ENCODE measurements around the gene FLOT2. TPM values are rescaled to one million over a fixed set of nuclear protein-coding genes. Genes with fewer than 3 reads are reported as not detected.
"Not testable (repeated sequence)": the region's sequence is repeated elsewhere in the genome, so short reads cannot be mapped to it uniquely, and the experiment has no call there.

FLOT2 gene
- total RNA-seq, 4 donors from 2014 or later = 21.7 to 53.6 (median 41.9) TPM

DNA sequence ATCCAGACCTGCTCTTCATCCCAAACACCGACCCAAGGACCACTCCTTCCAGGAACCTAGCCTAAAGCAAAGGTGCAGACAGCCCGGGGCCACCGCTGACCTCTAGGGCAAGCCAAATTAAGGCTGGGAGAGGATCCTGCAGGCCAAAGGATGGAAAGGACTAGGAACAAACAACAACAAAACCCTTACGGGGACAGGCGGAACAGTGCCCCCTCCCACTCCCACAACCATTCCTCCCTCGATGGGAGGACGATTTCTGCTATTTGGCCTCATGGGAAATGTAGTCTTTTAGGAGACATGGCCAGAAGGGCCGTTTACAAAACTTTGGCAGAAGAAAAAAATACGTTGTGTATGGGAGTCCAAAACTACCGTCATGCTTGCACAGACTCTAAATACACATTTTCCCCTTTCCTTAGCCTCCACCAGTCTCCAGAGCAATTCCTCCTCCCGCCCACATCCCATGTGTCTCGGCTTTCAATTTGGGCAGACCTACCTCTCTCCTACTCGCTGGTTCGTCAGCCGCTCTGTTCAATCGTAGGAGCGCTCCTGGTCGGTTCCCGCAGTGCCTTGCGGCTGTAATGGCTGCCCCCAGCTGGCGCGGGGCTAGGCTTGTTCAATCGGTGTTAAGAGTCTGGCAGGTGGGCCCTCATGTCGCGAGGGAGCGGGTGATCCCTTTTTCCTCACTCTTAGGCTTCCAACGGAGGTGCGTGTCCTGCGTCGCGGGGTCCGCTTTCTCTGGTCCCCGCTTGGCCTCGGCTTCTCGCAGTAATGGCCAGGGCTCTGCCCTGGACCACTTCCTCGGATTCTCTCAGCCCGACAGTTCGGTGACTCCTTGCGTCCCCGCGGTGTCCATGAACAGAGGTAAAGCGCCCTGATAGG is 42.8 kb downstream of the FLOT2 start, which contains the start of gene ERAL1:
ERAL1 (plus strand) TSS at position 560 of the 879 bp plus-strand sequence; CDS start at position 579, 19 bp downstream.
- Histone ChIP-seq H3K27me3 (no peaks in the 10 kb centered on the region), H3K27ac (peak within 1 kb of the TSS; percentile 42 to 78 (median 56)), H3K36me3 (peaks cover 0 to 24% (median 0%) of the 10 kb centered on the region in 3 donors), H3K4me1 (peaks cover 0 to 16% (median 4%) of the 10 kb centered on the region in 4 donors), H3K9me3 (no peaks in the 10 kb centered on the region), H3K4me3 (peak within 1 kb of the TSS; percentile 58 to 73 (median 63))
- peak; percentile 83 to 93 (median 87) for DNase-seq
- TF ChIP-seq, protein P1, sequence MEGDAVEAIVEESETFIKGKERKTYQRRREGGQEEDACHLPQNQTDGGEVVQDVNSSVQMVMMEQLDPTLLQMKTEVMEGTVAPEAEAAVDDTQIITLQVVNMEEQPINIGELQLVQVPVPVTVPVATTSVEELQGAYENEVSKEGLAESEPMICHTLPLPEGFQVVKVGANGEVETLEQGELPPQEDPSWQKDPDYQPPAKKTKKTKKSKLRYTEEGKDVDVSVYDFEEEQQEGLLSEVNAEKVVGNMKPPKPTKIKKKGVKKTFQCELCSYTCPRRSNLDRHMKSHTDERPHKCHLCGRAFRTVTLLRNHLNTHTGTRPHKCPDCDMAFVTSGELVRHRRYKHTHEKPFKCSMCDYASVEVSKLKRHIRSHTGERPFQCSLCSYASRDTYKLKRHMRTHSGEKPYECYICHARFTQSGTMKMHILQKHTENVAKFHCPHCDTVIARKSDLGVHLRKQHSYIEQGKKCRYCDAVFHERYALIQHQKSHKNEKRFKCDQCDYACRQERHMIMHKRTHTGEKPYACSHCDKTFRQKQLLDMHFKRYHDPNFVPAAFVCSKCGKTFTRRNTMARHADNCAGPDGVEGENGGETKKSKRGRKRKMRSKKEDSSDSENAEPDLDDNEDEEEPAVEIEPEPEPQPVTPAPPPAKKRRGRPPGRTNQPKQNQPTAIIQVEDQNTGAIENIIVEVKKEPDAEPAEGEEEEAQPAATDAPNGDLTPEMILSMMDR (IDR thresholded peaks at IDR 0.05) = peak in 1 of 6 experiments; percentile 2
- peak; percentile 39 to 48 for TF ChIP-seq POLR2A (IDR thresholded peaks at IDR 0.05)

GRCh38 chr17:28853295-28853694 is 44.2 kb downstream of the FLOT2 start:
- Histone ChIP-seq H3K9me3 (no peaks in the 10 kb centered on the region), H3K27me3 (no peaks in the 10 kb centered on the region), H3K27ac (no peak overlapping the region), H3K4me3 (no peak overlapping the region), H3K36me3 (peaks cover 0 to 10% (median 0%) of the 10 kb centered on the region in 3 donors), H3K4me1 (peaks cover 0 to 16% (median 4%) of the 10 kb centered on the region in 4 donors)
- DNase-seq = no peak
- no peak for TF ChIP-seq POLR2A (IDR thresholded peaks at IDR 0.05)
- TF ChIP-seq, protein P1 (IDR thresholded peaks at IDR 0.05) = no peak

- DNase-seq = peak in 1 of 3 donors; percentile 8
- Histone ChIP-seq H3K27ac (no peak overlapping the region), H3K36me3 (no peaks in the 10 kb centered on the region), H3K27me3 (no peaks in the 10 kb centered on the region), H3K9me3 (no peaks in the 10 kb centered on the region), H3K4me3 (no peak overlapping the region), H3K4me1 (peaks cover 0 to 3% (median 0%) of the 10 kb centered on the region in 4 donors)
- TF ChIP-seq, protein P1 (IDR thresholded peaks at IDR 0.05) = no peak
- TF ChIP-seq POLR2A (IDR thresholded peaks at IDR 0.05) = no peak
Observed at GRCh38 chr17:28849281-28849680, 48.3 kb downstream of the FLOT2 start.

DNA sequence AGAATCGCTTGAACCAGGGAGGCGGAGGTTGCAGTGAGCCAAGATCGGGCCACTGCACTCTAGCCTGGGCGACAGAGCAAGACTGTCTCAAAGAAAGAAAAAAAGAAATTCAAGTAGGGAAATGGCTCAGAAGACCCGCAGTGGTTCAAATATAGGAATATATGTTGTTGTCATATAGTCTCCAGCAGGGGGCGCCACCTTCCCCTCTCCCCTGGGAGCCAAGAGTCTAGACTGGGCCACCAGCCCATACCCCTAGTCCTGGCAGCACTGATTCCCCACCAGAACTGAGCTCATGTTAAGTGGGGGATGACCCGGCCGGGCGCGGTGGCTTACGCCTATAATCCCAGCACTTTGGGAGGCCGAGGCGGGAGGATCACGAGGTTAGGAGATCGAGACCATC is 48.9 kb downstream of the FLOT2 start:
- H3K4me1 ChIP-seq, H3K4me3 ChIP-seq, H3K27ac ChIP-seq, H3K9me3 ChIP-seq, H3K27me3 ChIP-seq, H3K36me3 ChIP-seq: not testable (repeated sequence)
- DNase-seq = peak in 2 of 3 donors; percentile 66 to 77
- TF ChIP-seq, protein P1 (IDR thresholded peaks at IDR 0.05) = peak in 5 of 6 experiments; percentile 22 to 61 (median 58)

GRCh38 chr17:28846699-28847098 is 50.8 kb downstream of the FLOT2 start:
- H3K36me3 ChIP-seq, H3K4me3 ChIP-seq, H3K4me1 ChIP-seq, H3K27ac ChIP-seq, H3K27me3 ChIP-seq, H3K9me3 ChIP-seq: not testable (repeated sequence)
- DNase-seq = peak in 1 of 3 donors; percentile 7

GRCh38 chr17:28846231-28846630 is 51.3 kb downstream of the FLOT2 start:
- no peaks in the 10 kb centered on the region for H3K36me3 ChIP-seq
- H3K9me3 ChIP-seq = no peaks in the 10 kb centered on the region
- TF ChIP-seq, protein P1 (IDR thresholded peaks at IDR 0.05) = no peak
- TF ChIP-seq POLR2A (IDR thresholded peaks at IDR 0.05) = no peak
- H3K4me3 ChIP-seq = no peak overlapping the region
- H3K27ac ChIP-seq = no peak overlapping the region
- no peaks in the 10 kb centered on the region for H3K27me3 ChIP-seq
- H3K4me1 ChIP-seq = peaks cover 0 to 6% (median 1%) of the 10 kb centered on the region in 4 donors
- DNase-seq = no peak
